HL-60 (cell line): ENCODE data around the gene JAG1.

Experiments
- DNase-seq, 2 experiments: peaks; one replicate each; pipeline ENCODE4 v3.0.0-alpha.2; 2010 to 2020; ENCODE audit warnings: low read depth in 1 of 2, low spot score in 1 of 2
- H3K27ac ChIP-seq: fragments of 250-450 bp; sonication (Bioruptor Pico); replicated peaks from 2 replicates; pipeline ENCODE4 v1.5.1; 2020; ENCODE audit warnings: mild to moderate bottlenecking, moderate library complexity
- H3K27me3 ChIP-seq: fragments of 250-450 bp; sonication (Bioruptor Pico); 2 replicates; pipeline ENCODE4 v1.5.1; 2021; ENCODE audit warnings: mild to moderate bottlenecking, moderate library complexity; ENCODE audit not compliant: insufficient read depth, poor library complexity, severe bottlenecking
- H3K4me3 ChIP-seq: replicated peaks from 2 replicates; pipeline ENCODE4 v1.5.1; 2011; ENCODE audit warnings: mild to moderate bottlenecking, control low read depth, low read length; ENCODE audit not compliant: insufficient read depth
- GABPA ChIP-seq: IDR thresholded peaks from 2 replicates; pipeline ENCODE4 v1.6.1; 2012; ENCODE audit warnings: low read depth
- POLR2AphosphoS5 ChIP-seq: IDR thresholded peaks from 2 replicates; pipeline ENCODE4 v1.6.1; 2012; ENCODE audit warnings: low read depth
- SPI1 ChIP-seq: IDR thresholded peaks from 2 replicates; pipeline ENCODE4 v1.6.1; 2012; ENCODE audit warnings: low read depth, mild to moderate bottlenecking, borderline replicate concordance
- TF ChIP-seq, protein P1 (sequence below): IDR thresholded peaks from 2 replicates; pipeline ENCODE4 v1.6.1; 2012; ENCODE audit warnings: low read depth; ENCODE audit not compliant: insufficient replicate concordance
- TF ChIP-seq, protein P2 (sequence below): IDR thresholded peaks from one replicate; pipeline ENCODE4 v1.5.1; 2011; ENCODE audit warnings: low read length, control low read depth, inconsistent platforms; ENCODE audit not compliant: insufficient read depth

The JAG1 gene

DNA sequence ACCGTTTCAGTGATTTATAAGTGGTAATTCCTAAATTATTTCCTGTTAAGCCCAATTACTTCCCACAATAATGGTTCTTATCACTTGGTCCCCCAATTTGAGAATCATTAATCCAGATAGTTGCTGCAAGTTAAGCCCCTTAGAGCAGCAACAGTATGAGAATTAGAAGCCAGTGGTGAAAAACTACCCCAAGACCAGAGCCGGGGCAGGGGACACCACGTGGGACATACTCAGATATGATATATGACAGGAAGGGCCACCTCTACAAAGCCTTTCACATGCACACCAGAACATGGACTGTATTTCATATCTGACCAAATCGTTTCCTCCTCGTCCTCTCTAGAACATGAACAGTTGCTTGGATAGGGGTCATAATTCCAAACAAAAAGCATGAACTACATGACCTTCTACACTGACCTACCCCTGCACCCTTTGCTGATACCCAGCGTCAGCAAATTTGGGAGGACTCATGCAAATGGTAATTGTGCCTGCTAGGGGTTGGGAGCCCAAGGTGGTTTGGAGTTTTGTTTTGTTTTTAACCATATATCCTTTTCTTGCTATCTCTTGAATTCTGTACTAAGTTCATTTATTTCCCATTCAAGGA lies 3.9 kb downstream of the JAG1 start:
- no peak for TF ChIP-seq GABPA
- no peak for DNase-seq
- Histone ChIP-seq H3K27ac (no peak overlapping the region), H3K4me3 (no peak overlapping the region), H3K27me3 (no peaks in the 10 kb centered on the region)

DNA sequence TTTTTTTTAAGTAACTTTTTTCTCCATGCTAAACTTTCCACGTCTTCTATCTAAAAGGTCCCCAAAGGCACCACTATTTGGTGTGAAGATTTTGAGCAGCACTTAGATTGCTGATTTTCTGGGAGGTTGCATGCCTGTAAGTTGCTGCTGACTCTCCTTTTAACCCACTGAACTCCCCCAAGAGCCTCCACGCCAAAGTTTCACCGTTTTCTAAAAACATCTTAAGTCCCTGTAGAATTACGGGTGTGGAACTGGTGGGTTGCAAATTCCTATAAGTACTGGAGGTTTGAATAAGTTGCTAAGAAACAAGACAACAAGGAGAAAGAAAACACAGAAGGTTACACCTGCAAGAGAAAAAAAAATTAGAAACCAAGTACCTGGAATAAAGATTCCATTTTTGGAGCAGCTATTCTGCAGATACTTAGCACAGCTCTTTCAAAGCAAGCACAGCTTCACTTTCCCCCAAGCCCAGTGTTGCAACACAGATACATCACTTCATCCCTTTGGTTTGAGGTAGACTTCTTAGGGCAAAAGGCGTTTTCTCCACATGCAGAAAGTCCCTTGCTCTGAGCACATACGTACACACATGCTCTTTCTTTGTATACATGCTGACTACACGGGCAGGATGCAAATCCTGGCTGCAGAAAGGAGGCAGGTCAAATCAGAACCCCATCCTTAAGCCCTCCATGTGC lies 5.0 kb downstream of the JAG1 start:
- no peak for TF ChIP-seq SPI1
- TF ChIP-seq, protein P1, sequence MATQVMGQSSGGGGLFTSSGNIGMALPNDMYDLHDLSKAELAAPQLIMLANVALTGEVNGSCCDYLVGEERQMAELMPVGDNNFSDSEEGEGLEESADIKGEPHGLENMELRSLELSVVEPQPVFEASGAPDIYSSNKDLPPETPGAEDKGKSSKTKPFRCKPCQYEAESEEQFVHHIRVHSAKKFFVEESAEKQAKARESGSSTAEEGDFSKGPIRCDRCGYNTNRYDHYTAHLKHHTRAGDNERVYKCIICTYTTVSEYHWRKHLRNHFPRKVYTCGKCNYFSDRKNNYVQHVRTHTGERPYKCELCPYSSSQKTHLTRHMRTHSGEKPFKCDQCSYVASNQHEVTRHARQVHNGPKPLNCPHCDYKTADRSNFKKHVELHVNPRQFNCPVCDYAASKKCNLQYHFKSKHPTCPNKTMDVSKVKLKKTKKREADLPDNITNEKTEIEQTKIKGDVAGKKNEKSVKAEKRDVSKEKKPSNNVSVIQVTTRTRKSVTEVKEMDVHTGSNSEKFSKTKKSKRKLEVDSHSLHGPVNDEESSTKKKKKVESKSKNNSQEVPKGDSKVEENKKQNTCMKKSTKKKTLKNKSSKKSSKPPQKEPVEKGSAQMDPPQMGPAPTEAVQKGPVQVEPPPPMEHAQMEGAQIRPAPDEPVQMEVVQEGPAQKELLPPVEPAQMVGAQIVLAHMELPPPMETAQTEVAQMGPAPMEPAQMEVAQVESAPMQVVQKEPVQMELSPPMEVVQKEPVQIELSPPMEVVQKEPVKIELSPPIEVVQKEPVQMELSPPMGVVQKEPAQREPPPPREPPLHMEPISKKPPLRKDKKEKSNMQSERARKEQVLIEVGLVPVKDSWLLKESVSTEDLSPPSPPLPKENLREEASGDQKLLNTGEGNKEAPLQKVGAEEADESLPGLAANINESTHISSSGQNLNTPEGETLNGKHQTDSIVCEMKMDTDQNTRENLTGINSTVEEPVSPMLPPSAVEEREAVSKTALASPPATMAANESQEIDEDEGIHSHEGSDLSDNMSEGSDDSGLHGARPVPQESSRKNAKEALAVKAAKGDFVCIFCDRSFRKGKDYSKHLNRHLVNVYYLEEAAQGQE = no peak
- TF ChIP-seq GABPA = no peak
- no peak for TF ChIP-seq POLR2AphosphoS5
- TF ChIP-seq, protein P2, sequence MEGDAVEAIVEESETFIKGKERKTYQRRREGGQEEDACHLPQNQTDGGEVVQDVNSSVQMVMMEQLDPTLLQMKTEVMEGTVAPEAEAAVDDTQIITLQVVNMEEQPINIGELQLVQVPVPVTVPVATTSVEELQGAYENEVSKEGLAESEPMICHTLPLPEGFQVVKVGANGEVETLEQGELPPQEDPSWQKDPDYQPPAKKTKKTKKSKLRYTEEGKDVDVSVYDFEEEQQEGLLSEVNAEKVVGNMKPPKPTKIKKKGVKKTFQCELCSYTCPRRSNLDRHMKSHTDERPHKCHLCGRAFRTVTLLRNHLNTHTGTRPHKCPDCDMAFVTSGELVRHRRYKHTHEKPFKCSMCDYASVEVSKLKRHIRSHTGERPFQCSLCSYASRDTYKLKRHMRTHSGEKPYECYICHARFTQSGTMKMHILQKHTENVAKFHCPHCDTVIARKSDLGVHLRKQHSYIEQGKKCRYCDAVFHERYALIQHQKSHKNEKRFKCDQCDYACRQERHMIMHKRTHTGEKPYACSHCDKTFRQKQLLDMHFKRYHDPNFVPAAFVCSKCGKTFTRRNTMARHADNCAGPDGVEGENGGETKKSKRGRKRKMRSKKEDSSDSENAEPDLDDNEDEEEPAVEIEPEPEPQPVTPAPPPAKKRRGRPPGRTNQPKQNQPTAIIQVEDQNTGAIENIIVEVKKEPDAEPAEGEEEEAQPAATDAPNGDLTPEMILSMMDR = no peak
- DNase-seq = no peak
- no peak overlapping the region for H3K27ac ChIP-seq

DNA sequence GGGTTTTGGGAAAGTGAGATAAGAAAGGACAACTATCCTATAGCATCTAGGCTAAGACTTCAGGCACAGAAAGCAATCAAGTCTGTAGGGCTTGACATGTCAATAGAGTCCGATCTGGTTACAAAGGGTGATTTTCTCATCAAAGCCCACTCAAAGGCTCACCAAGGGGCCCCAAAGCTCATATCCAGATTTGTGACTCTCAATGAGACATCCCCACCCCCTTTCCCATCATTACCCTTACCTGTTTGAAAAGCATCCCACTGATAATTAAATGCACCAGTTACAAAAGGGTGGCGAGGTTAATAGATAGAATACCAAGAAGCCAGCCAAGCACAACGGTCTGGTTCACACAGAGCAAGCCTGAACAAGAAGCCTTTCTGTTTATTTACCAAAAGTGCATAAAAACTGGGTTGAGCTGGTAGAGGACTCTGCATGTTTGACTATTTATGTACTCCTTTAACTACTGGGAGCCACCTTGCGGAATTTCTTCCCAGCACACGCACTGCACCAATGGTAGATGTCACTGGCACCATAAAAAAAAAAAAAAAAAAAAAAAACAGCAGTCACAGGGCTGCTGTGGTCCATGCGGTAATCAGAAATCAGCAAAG lies 6.1 kb downstream of the JAG1 start:
- Histone ChIP-seq H3K4me3 (no peak overlapping the region), H3K27me3 (no peaks in the 10 kb centered on the region), H3K27ac (no peak overlapping the region)
- DNase-seq = no peak
- no peak for TF ChIP-seq POLR2AphosphoS5
- TF ChIP-seq, protein P2 = no peak
- no peak for TF ChIP-seq SPI1
- no peak for TF ChIP-seq GABPA
- TF ChIP-seq, protein P1 = no peak

More for the DNA sequence above, 5.0 kb downstream of the JAG1 start:
- Histone ChIP-seq H3K27me3 (no peaks in the 10 kb centered on the region), H3K4me3 (no peak overlapping the region)

DNA sequence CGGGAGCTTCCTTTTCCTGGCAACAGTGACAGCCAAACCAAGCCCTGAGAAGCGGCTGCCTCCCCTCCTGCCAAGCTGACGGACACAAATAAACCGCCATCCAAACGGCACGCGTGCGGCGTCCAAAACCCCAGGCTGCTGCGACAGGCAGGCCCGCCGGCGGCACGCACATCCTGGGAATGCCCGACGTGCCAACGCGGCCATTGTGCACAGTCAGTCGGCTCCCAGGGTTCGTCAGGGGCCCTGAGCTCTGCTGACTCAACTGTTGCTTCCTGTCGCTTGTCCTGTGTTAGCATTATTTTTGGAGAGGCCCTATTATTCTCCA lies 6.8 kb downstream of the JAG1 start:
- no peak for DNase-seq
- no peaks in the 10 kb centered on the region for H3K27me3 ChIP-seq
- H3K27ac ChIP-seq = no peak overlapping the region
- TF ChIP-seq, protein P2 = no peak
- H3K4me3 ChIP-seq = no peak overlapping the region
